ENCODE measurements around the gene COG7. TPM values are rescaled to one million over a fixed set of nuclear protein-coding genes. Genes with fewer than 3 reads are reported as not detected.
"Not testable (repeated sequence)": the region's sequence is repeated elsewhere in the genome, so short reads cannot be mapped to it uniquely, and the experiment has no call there.

The COG7 gene
- total and polyA plus RNA-seq, 2 donors (not counting 1 experiment from before 2014, with no cell fraction given), result 17.5 to 20.9 TPM

DNA sequence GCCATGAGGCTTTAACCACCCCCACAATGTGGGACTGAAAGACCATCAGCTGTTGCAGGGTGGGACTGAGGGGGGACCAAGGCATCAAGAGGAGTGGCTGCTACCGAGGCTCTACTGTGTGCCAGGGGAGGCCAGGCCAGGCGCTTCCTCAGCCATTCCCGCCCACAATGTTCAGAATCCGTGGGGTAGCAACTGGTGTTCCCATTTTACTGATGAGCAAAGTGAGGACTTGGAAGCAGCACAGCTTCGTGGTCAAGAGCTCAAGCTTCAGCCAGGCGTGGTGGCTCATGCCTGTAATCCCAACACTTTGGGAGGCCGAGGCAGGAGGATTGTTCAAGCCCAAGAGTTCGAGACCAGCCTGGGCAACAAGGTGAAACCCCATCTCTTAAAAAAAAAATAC lies 85.0 kb downstream of the COG7 start:
- no peak overlapping the region for H3K4me3 ChIP-seq (replicated peaks in 1 of 4; ENCODE audit: control extremely low read depth in 1 of 4, insufficient read depth in 1 of 4, low read depth in 3 of 4, low read length in 4 of 4)
- no peaks in the 10 kb centered on the region for H3K9me3 ChIP-seq (ENCODE audit: control insufficient read depth, insufficient read depth, low read depth, low read length)
- TF ChIP-seq, protein P1, sequence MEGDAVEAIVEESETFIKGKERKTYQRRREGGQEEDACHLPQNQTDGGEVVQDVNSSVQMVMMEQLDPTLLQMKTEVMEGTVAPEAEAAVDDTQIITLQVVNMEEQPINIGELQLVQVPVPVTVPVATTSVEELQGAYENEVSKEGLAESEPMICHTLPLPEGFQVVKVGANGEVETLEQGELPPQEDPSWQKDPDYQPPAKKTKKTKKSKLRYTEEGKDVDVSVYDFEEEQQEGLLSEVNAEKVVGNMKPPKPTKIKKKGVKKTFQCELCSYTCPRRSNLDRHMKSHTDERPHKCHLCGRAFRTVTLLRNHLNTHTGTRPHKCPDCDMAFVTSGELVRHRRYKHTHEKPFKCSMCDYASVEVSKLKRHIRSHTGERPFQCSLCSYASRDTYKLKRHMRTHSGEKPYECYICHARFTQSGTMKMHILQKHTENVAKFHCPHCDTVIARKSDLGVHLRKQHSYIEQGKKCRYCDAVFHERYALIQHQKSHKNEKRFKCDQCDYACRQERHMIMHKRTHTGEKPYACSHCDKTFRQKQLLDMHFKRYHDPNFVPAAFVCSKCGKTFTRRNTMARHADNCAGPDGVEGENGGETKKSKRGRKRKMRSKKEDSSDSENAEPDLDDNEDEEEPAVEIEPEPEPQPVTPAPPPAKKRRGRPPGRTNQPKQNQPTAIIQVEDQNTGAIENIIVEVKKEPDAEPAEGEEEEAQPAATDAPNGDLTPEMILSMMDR (conservative IDR thresholded peaks at IDR 0.05 in 1 of 2, IDR thresholded peaks at IDR 0.05 in 1 of 2; ENCODE audit: low read depth in 1 of 2, low read length in 2 of 2), result no peak
- no peak for TF ChIP-seq EZH2 (IDR thresholded peaks at IDR 0.05; ENCODE audit: low read length, missing control alignments)
- no peak overlapping the region for H2AFZ ChIP-seq (ENCODE audit: low read length)
- no peak overlapping the region for H3K27ac ChIP-seq (ENCODE audit: insufficient read depth, low read length)
- no peaks in the 10 kb centered on the region for H3K27me3 ChIP-seq (ENCODE audit: control insufficient read depth, insufficient read depth, low read length)
- H4K20me1 ChIP-seq (ENCODE audit: control insufficient read depth, extremely low read depth, insufficient read depth, low read length), result no peaks in the 10 kb centered on the region
- no peaks in the 10 kb centered on the region for H3K36me3 ChIP-seq (ENCODE audit: control insufficient read depth, insufficient read depth, low read length)
- DNase-seq (ENCODE audit: low read depth in 2 of 2), result no peak
- no peaks in the 10 kb centered on the region for H3K79me2 ChIP-seq (ENCODE audit: control insufficient read depth, insufficient read depth, low read length)
- H3K9ac ChIP-seq (ENCODE audit: insufficient read depth, low read length), result no peak overlapping the region
- H3K4me2 ChIP-seq (ENCODE audit: extremely low read depth, insufficient read depth, low read length), result no peak overlapping the region
- H3K4me1 ChIP-seq (ENCODE audit: control insufficient read depth, extremely low read depth, insufficient read depth, low read length), result no peaks in the 10 kb centered on the region

DNA sequence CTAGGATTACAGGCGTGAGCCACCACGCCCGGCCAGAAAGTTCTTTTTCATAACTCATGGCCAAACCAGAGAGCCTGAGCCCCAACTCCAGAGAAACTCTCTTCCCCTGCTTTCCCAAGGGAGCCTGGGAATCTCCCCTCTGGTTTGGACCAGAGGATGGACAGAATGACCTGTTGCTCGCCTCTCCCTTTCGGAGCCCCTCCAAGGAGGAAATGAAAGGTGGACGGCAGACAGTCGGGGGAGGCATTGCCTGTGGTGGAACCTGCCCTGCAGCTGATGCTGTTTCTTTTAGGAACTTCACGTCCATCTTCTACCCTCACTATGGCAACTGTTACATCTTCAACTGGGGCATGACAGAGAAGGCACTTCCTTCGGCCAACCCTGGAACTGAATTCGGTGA lies 85.4 kb downstream of the COG7 start:
- Histone ChIP-seq H3K4me2 (ENCODE audit: extremely low read depth, insufficient read depth, low read length) (no peak overlapping the region), H2AFZ (ENCODE audit: low read length) (no peak overlapping the region), H3K36me3 (ENCODE audit: control insufficient read depth, insufficient read depth, low read length) (no peaks in the 10 kb centered on the region), H3K4me3 (replicated peaks in 1 of 4; ENCODE audit: control extremely low read depth in 1 of 4, insufficient read depth in 1 of 4, low read depth in 3 of 4, low read length in 4 of 4) (no peak overlapping the region), H4K20me1 (ENCODE audit: control insufficient read depth, extremely low read depth, insufficient read depth, low read length) (no peaks in the 10 kb centered on the region), H3K4me1 (ENCODE audit: control insufficient read depth, extremely low read depth, insufficient read depth, low read length) (no peaks in the 10 kb centered on the region), H3K9me3 (ENCODE audit: control insufficient read depth, insufficient read depth, low read depth, low read length) (no peaks in the 10 kb centered on the region), H3K79me2 (ENCODE audit: control insufficient read depth, insufficient read depth, low read length) (no peaks in the 10 kb centered on the region), H3K9ac (ENCODE audit: insufficient read depth, low read length) (no peak overlapping the region), H3K27me3 (ENCODE audit: control insufficient read depth, insufficient read depth, low read length) (no peaks in the 10 kb centered on the region), H3K27ac (ENCODE audit: insufficient read depth, low read length) (no peak overlapping the region)
- TF ChIP-seq EZH2 (IDR thresholded peaks at IDR 0.05; ENCODE audit: low read length, missing control alignments), result no peak
- DNase-seq (ENCODE audit: low read depth in 2 of 2), result no peak

DNA sequence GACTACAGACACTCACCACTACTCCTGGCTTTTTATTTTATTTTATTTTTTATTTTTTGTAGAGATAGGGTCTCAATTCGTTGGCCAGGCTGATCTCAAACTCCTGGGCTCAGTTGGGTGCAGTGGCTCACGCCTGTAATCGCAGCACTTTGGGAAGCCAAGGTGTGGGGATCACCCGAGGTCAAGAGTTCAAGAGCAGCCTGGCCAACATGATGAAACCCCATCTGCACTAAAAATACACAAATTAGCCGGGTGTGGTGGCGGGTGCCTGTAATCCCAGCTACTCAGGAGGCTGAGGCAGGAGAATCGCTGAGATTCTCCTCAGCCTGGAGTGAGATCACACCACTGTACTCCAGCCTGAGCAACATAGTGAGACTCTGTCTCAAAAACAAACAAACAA lies 86.6 kb downstream of the COG7 start:
- not testable (repeated sequence) for H3K4me2 ChIP-seq (ENCODE audit: extremely low read depth, insufficient read depth, low read length); H3K9ac ChIP-seq (ENCODE audit: insufficient read depth, low read length); H2AFZ ChIP-seq (ENCODE audit: low read length); H3K27ac ChIP-seq (ENCODE audit: insufficient read depth, low read length); H3K27me3 ChIP-seq (ENCODE audit: control insufficient read depth, insufficient read depth, low read length); H3K4me3 ChIP-seq (replicated peaks in 1 of 4; ENCODE audit: control extremely low read depth in 1 of 4, insufficient read depth in 1 of 4, low read depth in 3 of 4, low read length in 4 of 4); H3K9me3 ChIP-seq (ENCODE audit: control insufficient read depth, insufficient read depth, low read depth, low read length); H3K4me1 ChIP-seq (ENCODE audit: control insufficient read depth, extremely low read depth, insufficient read depth, low read length); DNase-seq (ENCODE audit: low read depth in 2 of 2); H3K79me2 ChIP-seq (ENCODE audit: control insufficient read depth, insufficient read depth, low read length); H4K20me1 ChIP-seq (ENCODE audit: control insufficient read depth, extremely low read depth, insufficient read depth, low read length); H3K36me3 ChIP-seq (ENCODE audit: control insufficient read depth, insufficient read depth, low read length)

DNA sequence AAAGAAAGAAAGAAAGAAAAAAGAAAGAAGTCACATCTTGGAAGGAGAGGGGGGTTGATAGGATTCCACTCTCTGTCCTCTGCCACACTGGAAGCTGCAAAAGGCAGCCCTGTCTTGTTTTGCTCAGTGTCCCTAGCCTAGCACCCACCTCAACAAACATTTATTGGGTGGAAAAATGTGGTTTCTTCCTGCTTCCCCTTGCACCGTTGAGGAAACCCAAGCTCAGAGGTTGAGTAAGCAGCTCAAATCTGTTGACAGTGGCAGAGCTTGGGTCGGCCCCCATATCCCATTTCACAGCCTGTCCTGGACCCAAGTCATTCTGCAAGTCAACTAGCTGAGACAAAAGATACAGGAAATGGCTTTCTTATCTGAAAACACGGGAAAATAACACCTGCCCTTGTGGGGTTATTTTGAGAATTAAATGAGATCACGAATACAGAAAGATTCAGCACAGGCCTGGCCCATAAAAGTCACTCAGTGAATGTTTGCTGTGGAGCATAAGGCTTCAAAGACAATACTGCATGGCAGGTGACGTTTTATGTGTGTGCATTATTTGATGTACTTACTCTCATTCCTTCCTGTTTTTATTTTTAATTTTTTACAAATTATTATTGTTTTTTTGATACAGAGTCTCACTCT lies 87.3 kb downstream of the COG7 start:
- Histone ChIP-seq H3K9ac (ENCODE audit: insufficient read depth, low read length) (no peak overlapping the region), H3K4me3 (replicated peaks in 1 of 4; ENCODE audit: control extremely low read depth in 1 of 4, insufficient read depth in 1 of 4, low read depth in 3 of 4, low read length in 4 of 4) (no peak overlapping the region), H3K27me3 (ENCODE audit: control insufficient read depth, insufficient read depth, low read length) (no peaks in the 10 kb centered on the region), H3K4me2 (ENCODE audit: extremely low read depth, insufficient read depth, low read length) (no peak overlapping the region), H3K27ac (ENCODE audit: insufficient read depth, low read length) (no peak overlapping the region), H3K4me1 (ENCODE audit: control insufficient read depth, extremely low read depth, insufficient read depth, low read length) (no peaks in the 10 kb centered on the region), H3K79me2 (ENCODE audit: control insufficient read depth, insufficient read depth, low read length) (no peaks in the 10 kb centered on the region), H3K9me3 (ENCODE audit: control insufficient read depth, insufficient read depth, low read depth, low read length) (no peaks in the 10 kb centered on the region), H3K36me3 (ENCODE audit: control insufficient read depth, insufficient read depth, low read length) (no peaks in the 10 kb centered on the region), H4K20me1 (ENCODE audit: control insufficient read depth, extremely low read depth, insufficient read depth, low read length) (no peaks in the 10 kb centered on the region), H2AFZ (ENCODE audit: low read length) (no peak overlapping the region)
- no peak for DNase-seq (ENCODE audit: low read depth in 2 of 2)
- TF ChIP-seq, protein P1 (conservative IDR thresholded peaks at IDR 0.05 in 1 of 2, IDR thresholded peaks at IDR 0.05 in 1 of 2; ENCODE audit: low read depth in 1 of 2, low read length in 2 of 2), result no peak
- no peak for TF ChIP-seq EZH2 (IDR thresholded peaks at IDR 0.05; ENCODE audit: low read length, missing control alignments)
